Measurements from ENCODE around the gene DSP.
A peak's percentile ranks its signal among the peaks of the same experiment; 100 is the strongest.

Gene DSP

DNA sequence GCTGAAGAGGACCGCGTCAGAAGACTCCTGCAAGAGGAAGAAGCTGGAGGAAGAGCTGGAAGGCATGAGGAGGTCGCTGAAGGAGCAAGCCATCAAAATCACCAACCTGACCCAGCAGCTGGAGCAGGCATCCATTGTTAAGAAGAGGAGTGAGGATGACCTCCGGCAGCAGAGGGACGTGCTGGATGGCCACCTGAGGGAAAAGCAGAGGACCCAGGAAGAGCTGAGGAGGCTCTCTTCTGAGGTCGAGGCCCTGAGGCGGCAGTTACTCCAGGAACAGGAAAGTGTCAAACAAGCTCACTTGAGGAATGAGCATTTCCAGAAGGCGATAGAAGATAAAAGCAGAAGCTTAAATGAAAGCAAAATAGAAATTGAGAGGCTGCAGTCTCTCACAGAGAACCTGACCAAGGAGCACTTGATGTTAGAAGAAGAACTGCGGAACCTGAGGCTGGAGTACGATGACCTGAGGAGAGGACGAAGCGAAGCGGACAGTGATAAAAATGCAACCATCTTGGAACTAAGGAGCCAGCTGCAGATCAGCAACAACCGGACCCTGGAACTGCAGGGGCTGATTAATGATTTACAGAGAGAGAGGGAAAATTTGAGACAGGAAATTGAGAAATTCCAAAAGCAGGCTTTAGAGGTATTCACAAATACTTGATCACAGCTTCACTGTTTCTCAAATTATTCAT is 39.6 kb downstream of the DSP start:
- peaks cover 0 to 2% of the 10 kb centered on the region in 2 donors for H3K36me3 Mint-ChIP-seq
- no peaks in the 10 kb centered on the region for H3K9me3 Mint-ChIP-seq
- no peak for DNase-seq
- H3K27ac Mint-ChIP-seq: no peak overlapping the region
- H3K27me3 Mint-ChIP-seq: peaks cover 12 to 23% of the 10 kb centered on the region in 2 donors
- no peak overlapping the region for H3K4me3 Mint-ChIP-seq
- ATAC-seq (replicated peaks): no peak
- no peaks in the 10 kb centered on the region for H3K4me1 Mint-ChIP-seq

DNA sequence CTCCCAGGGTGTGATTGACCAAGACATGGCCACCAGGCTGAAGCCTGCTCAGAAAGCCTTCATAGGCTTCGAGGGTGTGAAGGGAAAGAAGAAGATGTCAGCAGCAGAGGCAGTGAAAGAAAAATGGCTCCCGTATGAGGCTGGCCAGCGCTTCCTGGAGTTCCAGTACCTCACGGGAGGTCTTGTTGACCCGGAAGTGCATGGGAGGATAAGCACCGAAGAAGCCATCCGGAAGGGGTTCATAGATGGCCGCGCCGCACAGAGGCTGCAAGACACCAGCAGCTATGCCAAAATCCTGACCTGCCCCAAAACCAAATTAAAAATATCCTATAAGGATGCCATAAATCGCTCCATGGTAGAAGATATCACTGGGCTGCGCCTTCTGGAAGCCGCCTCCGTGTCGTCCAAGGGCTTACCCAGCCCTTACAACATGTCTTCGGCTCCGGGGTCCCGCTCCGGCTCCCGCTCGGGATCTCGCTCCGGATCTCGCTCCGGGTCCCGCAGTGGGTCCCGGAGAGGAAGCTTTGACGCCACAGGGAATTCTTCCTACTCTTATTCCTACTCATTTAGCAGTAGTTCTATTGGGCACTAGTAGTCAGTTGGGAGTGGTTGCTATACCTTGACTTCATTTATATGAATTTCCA is 43.9 kb downstream of the DSP start:
- ATAC-seq (replicated peaks) (no peak), DNase-seq (no peak)
- Mint-ChIP-seq H3K4me3 (no peak overlapping the region), H3K27me3 (peaks cover 12 to 18% of the 10 kb centered on the region in 2 donors), H3K27ac (no peak overlapping the region), H3K4me1 (peaks cover 6 to 10% of the 10 kb centered on the region in 2 donors), H3K9me3 (no peaks in the 10 kb centered on the region), H3K36me3 (peaks cover 4% of the 10 kb centered on the region in 2 donors)

DNA sequence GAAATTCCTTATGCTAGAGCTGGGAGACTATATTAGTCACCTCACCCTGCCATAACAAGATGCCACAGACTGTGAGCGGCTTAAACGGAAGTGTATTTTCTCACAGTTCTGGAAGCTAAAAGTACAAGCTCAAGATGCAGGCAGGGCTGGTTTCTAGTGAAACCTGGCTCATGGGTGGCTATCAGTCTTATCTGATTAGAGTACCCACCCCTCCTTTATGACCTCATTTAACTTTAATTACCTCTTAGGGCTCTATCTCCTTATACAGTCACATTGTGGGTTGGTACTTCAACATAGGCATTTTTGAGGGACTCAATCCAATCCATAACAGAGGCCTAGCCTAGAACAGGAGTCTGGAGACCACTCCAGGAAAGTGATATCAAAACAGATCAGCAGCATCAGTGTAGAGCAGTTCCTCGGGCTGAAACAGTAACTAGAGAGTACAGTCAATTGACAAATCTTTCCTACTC is 46.2 kb downstream of the DSP start:
- DNase-seq (no peak), ATAC-seq (replicated peaks) (no peak)
- Mint-ChIP-seq H3K27ac (no peak overlapping the region), H3K4me3 (no peak overlapping the region), H3K9me3 (no peaks in the 10 kb centered on the region), H3K4me1 (peaks cover 20 to 31% of the 10 kb centered on the region in 2 donors), H3K36me3 (peaks cover 7 to 18% of the 10 kb centered on the region in 2 donors), H3K27me3 (peaks cover 10 to 16% of the 10 kb centered on the region in 2 donors)

DNA sequence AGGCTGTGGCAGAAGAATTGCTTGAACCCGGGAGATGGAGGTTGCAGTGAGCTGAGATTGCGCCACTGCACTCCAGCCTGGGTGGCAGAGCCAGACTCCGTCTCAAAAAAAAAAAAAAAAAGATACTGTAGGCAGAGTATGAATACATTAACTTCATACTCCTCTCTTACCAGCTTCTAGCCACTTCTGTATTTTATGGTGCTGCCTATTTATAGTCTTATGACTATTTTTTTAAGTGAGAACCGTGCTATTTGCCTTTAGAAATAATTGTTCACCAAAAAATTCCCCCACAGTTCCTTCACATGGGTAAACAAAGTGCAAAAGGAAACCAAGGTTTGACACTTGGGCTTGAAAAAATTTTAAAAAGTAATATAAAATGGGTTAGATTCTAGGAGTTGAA is 47.0 kb downstream of the DSP start:
- no peak overlapping the region for H3K27ac Mint-ChIP-seq
- H3K36me3 Mint-ChIP-seq: peaks cover 7 to 24% of the 10 kb centered on the region in 2 donors
- ATAC-seq (replicated peaks) (no peak), DNase-seq (no peak)
- H3K4me3 Mint-ChIP-seq: no peak overlapping the region
- H3K4me1 Mint-ChIP-seq: peaks cover 26 to 39% of the 10 kb centered on the region in 2 donors
- no peaks in the 10 kb centered on the region for H3K9me3 Mint-ChIP-seq
- peaks cover 5 to 12% of the 10 kb centered on the region in 2 donors for H3K27me3 Mint-ChIP-seq

DNA sequence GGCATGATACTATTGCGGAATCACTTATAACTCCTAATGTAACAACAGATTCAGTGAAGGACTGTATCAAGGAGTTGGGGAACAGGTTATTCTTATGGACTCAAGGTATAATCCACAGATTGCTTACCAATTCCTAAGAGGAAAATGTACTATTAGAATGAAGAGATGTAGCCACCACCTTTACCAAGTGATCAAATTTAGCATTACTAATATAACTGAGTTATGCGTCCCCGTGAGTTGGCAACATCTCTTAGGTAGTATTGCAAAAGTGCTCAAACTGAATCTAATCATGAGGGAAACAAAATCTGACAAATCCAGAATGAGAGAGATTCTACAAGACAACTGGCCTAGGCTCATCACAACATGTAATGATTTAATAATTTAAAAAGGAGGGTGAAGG is 47.8 kb downstream of the DSP start:
- Mint-ChIP-seq H3K36me3 (peaks cover 8 to 24% of the 10 kb centered on the region in 2 donors), H3K4me1 (peaks cover 26 to 39% of the 10 kb centered on the region in 2 donors), H3K27me3 (peaks cover 3 to 10% of the 10 kb centered on the region in 2 donors), H3K9me3 (no peaks in the 10 kb centered on the region), H3K4me3 (peak overlapping the region; percentile 90 to 93), H3K27ac (no peak overlapping the region)
- ATAC-seq (replicated peaks) (no peak), DNase-seq (no peak)

DNA sequence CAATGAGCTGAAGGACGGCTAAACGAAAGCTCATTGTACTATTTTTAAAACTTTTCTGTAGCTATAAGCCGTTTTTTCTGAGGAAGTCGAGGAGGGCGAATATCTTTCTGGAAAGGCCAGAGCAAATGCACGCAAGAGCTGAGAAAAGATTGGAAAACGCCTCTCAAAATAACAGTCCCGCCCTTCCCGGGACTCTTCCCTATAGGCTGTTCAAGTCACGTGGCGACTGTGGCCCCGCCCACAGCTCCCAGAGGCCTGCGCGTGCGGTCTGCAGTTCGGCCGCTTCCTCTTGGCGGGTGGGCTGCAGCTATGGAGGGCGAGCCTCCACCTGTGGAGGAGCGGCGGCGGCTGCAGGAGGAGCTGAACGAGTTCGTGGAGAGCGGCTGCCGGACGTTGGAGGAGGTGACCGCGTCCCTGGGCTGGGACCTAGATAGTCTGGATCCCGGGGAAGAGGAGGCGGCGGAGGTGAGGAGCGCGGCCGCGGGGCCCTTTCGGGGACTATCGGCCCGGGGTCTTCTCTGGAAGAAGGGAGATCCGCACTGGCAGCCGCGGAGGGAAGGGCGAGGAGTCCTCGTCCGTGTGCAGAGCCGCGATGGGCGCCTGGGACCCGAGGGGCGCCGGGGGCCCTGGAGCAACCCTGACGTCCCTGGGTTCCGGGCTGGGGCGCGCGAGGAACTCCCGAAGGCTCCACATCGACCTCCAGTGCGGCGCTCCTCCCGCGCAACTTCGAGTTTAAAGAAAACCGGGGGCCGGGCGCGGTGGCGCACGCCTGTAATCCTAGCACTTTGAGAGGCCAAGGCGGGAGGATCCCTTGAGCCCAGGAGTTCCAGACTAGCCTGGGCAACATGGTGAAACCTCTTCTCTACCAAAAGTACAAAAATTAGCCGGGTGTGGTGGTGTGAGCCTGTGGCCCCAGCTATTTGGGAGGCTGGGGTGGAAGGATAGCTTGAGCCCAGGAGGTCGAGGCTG is 48.8 kb downstream of the DSP start, which contains the start of gene SNRNP48:
Gene SNRNP48 (plus strand): TSS at position 250 of the 969 bp plus-strand sequence. CDS start 60 bp downstream, at position 310.
- peak within 1 kb of the TSS; percentile 90 to 93 for H3K4me3 Mint-ChIP-seq
- H3K27me3 Mint-ChIP-seq: peaks cover 0 to under 1% of the 10 kb centered on the region in 2 donors
- peak within 1 kb of the TSS; percentile 96 for H3K27ac Mint-ChIP-seq
- no peaks in the 10 kb centered on the region for H3K9me3 Mint-ChIP-seq
- H3K36me3 Mint-ChIP-seq: peaks cover 9 to 24% of the 10 kb centered on the region in 2 donors
- ATAC-seq (replicated peaks): peak; percentile 100
- H3K4me1 Mint-ChIP-seq: peaks cover 26 to 39% of the 10 kb centered on the region in 2 donors
- peak; percentile 88 for DNase-seq

DNA sequence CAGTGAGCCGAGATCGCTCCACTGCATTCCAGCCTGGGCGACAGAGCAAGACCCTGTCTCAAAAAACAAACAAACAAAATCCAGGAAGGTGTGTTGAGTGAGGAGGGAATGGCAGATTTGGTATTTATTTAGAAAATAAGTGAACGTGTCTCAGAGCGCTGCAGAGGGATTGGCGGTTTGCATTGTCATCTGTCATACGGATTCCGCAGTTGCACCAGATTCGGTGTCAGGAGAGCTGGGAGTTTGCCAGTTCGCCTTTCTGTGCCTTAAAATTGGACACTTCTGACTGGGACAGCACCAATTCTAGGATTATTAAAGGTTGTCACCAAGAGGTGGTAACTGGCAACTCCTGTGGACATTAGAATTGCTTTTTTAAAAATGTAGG is 49.4 kb downstream of the DSP start:
- Mint-ChIP-seq H3K4me1 (peaks cover 26 to 39% of the 10 kb centered on the region in 2 donors), H3K36me3 (peaks cover 9 to 24% of the 10 kb centered on the region in 2 donors), H3K4me3 (peak overlapping the region; percentile 90 to 93), H3K9me3 (no peaks in the 10 kb centered on the region), H3K27me3 (no peaks in the 10 kb centered on the region), H3K27ac (peak overlapping the region; percentile 65)
- no peak for ATAC-seq (replicated peaks)
- DNase-seq: no peak

DNA sequence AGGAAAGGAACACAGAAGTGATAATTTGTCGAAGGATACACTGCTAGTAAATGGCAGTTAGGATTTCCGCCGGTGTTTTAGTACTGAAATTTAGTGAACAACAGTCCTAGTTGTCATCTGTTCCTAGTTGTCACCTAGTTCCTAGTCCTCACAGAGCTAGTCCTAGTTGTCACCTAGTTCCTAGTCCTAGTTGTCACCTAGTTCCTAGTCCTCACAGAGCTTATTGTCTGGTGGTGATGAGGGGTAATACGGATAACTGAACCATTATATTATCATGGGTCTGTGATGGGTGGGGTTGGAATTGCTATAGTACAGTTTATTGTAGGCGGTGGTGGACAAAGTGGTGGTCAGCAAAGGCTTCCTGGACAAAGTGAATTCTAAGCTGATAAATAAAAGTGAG is 50.3 kb downstream of the DSP start:
- Mint-ChIP-seq H3K4me3 (peak overlapping the region; percentile 33 to 36), H3K27ac (no peak overlapping the region), H3K9me3 (no peaks in the 10 kb centered on the region), H3K36me3 (peaks cover 9 to 29% of the 10 kb centered on the region in 2 donors), H3K27me3 (no peaks in the 10 kb centered on the region), H3K4me1 (peaks cover 26 to 39% of the 10 kb centered on the region in 2 donors)
- DNase-seq: no peak
- no peak for ATAC-seq (replicated peaks)

DNA sequence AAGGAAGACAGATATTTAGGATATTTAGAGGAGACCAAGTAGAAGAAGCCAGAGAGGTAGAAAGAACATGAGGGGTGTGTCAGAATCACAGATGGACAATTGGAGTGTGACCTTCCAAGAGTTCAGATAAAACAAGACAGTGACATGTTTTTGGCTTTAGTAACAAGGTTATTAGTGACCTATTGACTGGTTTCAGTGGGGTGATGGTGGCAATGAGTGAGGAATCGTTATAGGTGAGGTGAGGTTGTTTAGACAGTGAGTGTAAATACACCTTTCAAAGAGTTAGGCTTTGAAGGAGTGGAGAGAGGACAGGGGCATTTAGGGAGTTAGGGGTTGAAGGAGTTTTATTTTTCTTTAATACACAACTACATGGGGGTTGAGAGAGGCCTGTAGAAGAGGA is 51.8 kb downstream of the DSP start:
- ATAC-seq (replicated peaks) (no peak), DNase-seq (no peak)
- Mint-ChIP-seq H3K9me3 (no peaks in the 10 kb centered on the region), H3K4me3 (no peak overlapping the region), H3K27me3 (no peaks in the 10 kb centered on the region), H3K36me3 (peaks cover 13 to 29% of the 10 kb centered on the region in 2 donors), H3K27ac (no peak overlapping the region), H3K4me1 (peaks cover 23 to 39% of the 10 kb centered on the region in 2 donors)

DNA sequence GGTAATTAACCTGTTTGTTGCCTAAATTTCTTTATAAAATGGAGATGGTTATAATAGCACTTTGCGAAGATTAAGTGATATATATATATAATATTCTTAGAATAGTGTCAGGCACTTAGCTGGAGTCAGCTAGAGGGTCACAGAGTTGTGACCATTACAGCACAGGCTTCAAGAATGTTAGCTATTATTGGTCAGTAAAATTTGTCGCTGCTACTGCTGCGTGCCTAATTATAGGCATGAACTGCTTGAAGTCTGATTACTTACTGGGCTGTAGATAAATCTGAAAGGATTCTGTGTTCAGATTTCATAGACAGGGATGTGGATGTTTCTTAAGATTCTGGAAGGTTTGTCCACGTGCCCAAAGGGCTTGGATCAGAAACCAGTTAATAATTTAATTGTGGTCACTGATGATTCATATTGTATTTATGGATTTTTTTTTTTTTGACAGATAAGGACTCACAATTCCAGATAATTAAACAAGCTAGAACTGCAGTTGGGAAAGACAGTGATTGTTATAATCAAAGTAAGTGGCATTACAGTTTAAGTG is 53.2 kb downstream of the DSP start:
- H3K27me3 Mint-ChIP-seq: no peaks in the 10 kb centered on the region

DNA sequence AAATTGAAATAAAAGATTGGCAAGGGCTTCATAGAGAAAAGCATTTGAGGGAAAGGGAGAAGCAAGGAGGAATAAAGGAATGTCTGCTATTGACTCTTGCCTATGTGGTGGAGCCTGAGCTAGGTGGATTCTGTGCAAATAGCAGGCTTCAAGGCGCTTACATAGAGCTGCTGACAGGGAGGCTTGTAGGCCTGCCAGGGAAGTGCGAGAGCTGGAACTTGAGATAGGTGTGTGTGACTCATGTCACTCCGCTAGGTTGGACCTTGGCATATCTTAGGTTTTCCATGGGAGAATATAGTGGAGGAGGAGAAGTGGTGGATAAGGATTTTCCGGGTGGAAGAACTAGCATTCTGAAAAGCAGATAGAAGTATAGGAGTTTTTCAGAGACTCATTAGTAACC is 62.5 kb downstream of the DSP start:
- no peak for ATAC-seq (replicated peaks)
- Mint-ChIP-seq H3K27ac (peak overlapping the region; percentile 47), H3K4me3 (no peak overlapping the region), H3K36me3 (peaks cover 40 to 44% of the 10 kb centered on the region in 2 donors), H3K9me3 (no peaks in the 10 kb centered on the region), H3K27me3 (no peaks in the 10 kb centered on the region), H3K4me1 (peaks cover 5 to 6% of the 10 kb centered on the region in 2 donors)
- DNase-seq: no peak

More for the DNA sequence above, 53.2 kb downstream of the DSP start:
- H3K36me3 Mint-ChIP-seq: peaks cover 14 to 29% of the 10 kb centered on the region in 2 donors
- DNase-seq (no peak), ATAC-seq (replicated peaks) (no peak)
- H3K9me3 Mint-ChIP-seq: no peaks in the 10 kb centered on the region
- no peak overlapping the region for H3K4me3 Mint-ChIP-seq
- H3K27ac Mint-ChIP-seq: no peak overlapping the region
- H3K4me1 Mint-ChIP-seq: peaks cover 22 to 34% of the 10 kb centered on the region in 2 donors

DNA sequence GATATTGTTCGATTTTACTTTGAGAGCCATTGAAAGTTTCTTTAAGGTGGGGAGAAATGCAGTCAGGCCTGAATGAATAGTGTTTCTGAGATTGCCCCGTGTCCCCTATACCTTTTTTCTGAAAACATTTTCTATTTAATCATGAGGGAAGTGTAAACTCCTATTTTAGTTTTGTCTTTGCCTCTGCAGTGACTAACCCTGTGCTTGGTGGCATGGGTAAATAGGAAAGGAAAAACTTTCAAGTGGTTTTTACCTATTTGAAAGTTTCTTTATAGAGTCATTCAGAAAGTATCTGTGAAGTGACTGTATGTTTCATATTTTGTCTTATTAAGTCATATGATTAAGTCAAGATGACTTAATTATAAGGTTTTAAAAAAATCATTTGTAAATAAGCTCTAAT is 63.0 kb downstream of the DSP start:
- peak overlapping the region; percentile 47 for H3K27ac Mint-ChIP-seq
- peaks cover 40 to 44% of the 10 kb centered on the region in 2 donors for H3K36me3 Mint-ChIP-seq
- DNase-seq (no peak), ATAC-seq (replicated peaks) (no peak)
- no peak overlapping the region for H3K4me3 Mint-ChIP-seq
- H3K27me3 Mint-ChIP-seq: no peaks in the 10 kb centered on the region
- no peaks in the 10 kb centered on the region for H3K9me3 Mint-ChIP-seq
- peaks cover 5 to 6% of the 10 kb centered on the region in 2 donors for H3K4me1 Mint-ChIP-seq

DNA sequence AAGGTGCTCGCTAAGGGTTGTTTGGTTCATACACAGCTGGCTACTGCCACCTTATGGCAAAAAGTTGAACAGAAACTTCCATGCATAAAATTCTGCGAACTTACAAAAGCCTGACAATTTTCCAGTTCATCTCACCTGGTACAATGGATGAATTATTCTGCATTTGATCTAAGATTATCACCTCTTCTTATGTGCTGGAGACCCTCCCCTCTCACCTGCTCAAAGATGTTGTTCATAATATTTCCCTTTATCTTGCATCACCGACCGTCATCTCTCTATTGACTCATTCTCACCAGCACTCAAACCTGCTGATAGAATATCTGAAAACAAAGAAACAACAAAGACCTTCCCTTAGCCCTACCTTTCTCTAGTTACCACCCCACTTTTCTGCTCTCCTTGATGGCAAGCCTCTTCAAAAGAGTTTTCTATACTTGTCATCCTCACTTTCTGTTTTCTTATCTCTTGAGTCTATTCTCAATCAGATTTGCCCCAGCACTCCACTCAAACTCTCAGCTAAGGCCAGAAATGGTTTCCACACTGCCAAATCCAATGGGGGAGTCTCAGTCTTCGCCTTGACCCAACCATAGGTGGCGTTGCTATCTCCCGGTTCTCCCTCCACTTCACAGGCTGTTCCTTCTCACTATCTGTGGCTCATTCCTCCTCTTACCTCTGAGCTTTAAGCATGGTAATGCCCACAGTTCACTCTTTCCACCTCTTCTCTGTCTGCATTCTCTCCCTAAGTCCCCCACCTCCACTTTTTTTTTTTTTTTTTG is 74.3 kb downstream of the DSP start:
- peaks cover 8 to 16% of the 10 kb centered on the region in 2 donors for H3K36me3 Mint-ChIP-seq
- no peaks in the 10 kb centered on the region for H3K9me3 Mint-ChIP-seq
- H3K27ac Mint-ChIP-seq: no peak overlapping the region
- peaks cover 12 to 20% of the 10 kb centered on the region in 2 donors for H3K27me3 Mint-ChIP-seq
- DNase-seq (peak; percentile 14), ATAC-seq (replicated peaks) (peak in 1 of 2 donors; percentile 38)
- H3K4me3 Mint-ChIP-seq: no peak overlapping the region
- peaks cover 17 to 21% of the 10 kb centered on the region in 2 donors for H3K4me1 Mint-ChIP-seq
